Prostate gland (tissue), 2 donors: ENCODE data around the gene USP10.

Source experiments
- POLR2A ChIP-seq: fragments of 450-650 bp; IDR thresholded peaks from one replicate; pipeline ENCODE4 v1.6.1; 2016; ENCODE audit warnings: antibody characterized with exemption, mild to moderate bottlenecking
- POLR2AphosphoS5 ChIP-seq: sonication (generic); formaldehyde crosslinking; IDR thresholded peaks from one replicate; pipeline ENCODE4 v1.6.1; 2017; ENCODE audit warnings: antibody characterized with exemption
- TF ChIP-seq, protein P1 (sequence below), 4 experiments: fragments of 200-600 bp in 2 of 4; fragments of 450-650 bp in 2 of 4; sonication (generic) in 2 of 4; IDR thresholded peaks; 1 replicate in 3 of 4; 2 replicates in 1 of 4; pipeline ENCODE4 v1.5.1; 2016 to 2019; ENCODE audit warnings: antibody characterized with exemption in 4 of 4, mild to moderate bottlenecking in 2 of 4, moderate library complexity in 2 of 4

DNA sequence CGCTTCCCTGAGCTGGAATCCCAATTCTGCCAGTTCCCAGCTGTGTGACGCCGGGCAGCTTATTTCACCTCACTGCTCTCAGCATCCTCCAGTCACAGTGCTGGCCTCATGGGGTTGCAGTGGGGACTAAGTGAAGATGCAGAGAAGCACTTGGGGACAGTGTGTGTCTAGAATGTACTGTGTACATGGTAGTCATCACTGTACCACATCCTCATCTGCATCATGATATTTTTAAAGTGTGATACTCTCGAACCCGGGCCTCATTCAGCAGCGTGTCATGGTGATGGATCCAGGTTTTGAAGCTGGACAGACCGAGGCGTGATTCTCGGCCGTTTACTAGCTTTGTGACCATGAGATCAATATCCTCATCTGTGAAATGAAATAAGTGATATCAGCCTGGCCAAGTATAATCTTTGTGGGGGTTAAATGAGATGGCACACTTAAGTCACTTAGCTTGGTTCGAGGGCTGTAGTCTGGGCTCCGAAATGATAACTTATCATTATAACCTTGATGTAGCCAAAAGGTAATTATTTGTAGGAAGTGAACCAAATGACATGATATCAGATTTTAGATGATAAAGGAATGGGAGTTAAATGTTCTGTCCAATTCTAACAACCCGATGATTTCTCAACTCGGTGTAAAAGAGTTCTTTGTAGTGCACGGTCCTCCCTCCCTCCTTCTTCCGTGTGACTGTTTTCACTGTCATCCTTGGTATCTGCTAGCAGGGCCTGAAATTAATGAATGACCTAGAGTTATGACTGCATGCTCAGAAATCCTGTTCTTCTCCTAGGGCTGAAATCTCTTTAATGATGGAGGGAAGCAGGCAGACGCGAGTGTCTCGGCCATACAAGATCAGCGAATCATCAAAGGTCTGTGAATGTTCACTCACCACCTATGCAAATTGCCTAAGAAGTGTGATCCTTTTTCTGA lies 49.5 kb upstream of the USP10 start:
- TF ChIP-seq POLR2A (no peak), POLR2AphosphoS5 (no peak)
- TF ChIP-seq, protein P1, sequence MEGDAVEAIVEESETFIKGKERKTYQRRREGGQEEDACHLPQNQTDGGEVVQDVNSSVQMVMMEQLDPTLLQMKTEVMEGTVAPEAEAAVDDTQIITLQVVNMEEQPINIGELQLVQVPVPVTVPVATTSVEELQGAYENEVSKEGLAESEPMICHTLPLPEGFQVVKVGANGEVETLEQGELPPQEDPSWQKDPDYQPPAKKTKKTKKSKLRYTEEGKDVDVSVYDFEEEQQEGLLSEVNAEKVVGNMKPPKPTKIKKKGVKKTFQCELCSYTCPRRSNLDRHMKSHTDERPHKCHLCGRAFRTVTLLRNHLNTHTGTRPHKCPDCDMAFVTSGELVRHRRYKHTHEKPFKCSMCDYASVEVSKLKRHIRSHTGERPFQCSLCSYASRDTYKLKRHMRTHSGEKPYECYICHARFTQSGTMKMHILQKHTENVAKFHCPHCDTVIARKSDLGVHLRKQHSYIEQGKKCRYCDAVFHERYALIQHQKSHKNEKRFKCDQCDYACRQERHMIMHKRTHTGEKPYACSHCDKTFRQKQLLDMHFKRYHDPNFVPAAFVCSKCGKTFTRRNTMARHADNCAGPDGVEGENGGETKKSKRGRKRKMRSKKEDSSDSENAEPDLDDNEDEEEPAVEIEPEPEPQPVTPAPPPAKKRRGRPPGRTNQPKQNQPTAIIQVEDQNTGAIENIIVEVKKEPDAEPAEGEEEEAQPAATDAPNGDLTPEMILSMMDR (IDR thresholded peaks at IDR 0.05), result no peak
